Right lobe of liver (tissue), 6 donors: Measurements from ENCODE around the gene HDAC6. TPM values are rescaled to one million over a fixed set of nuclear protein-coding genes. Genes with fewer than 3 reads are reported as not detected.
"Not testable (repeated sequence)": the region's sequence is repeated elsewhere in the genome, so short reads cannot be mapped to it uniquely, and the experiment has no call there.

Source experiments
- ATAC-seq, 4 donors: fragments of 200-7000 bp; cut with Tn5 transposase; one replicate each; pipeline ENCODE4 v1.9.1; 2020; ENCODE audit warnings: mild to moderate bottlenecking in 4 of 4, moderate library complexity in 4 of 4
- DNase-seq, 3 donors: peaks; one replicate each; pipeline ENCODE4 v3.0.0-alpha.2; 2020
- H3K27ac ChIP-seq, 3 donors: fragments of 200-600 bp; one replicate each; pipeline ENCODE4 v1.8.0; 2022
- H3K27me3 ChIP-seq, 2 donors: fragments of 200-600 bp; one replicate each; pipeline ENCODE4 v1.8.0; 2022
- H3K36me3 ChIP-seq, 4 donors: fragments of 200-600 bp; sonication (generic) in 1 of 4; one replicate each; pipeline versions ENCODE4 v1.5.1 to v1.8.0; 2017 to 2022; ENCODE audit warnings: control low read depth in 1 of 4
- H3K4me1 ChIP-seq, 4 donors: fragments of 200-600 bp; sonication (generic) in 1 of 4; one replicate each; pipeline versions ENCODE4 v1.5.1 to v1.8.0; 2017 to 2022; ENCODE audit warnings: control low read depth in 1 of 4
- H3K4me3 ChIP-seq, 3 donors: fragments of 200-600 bp; one replicate each; pipeline ENCODE4 v1.8.0; 2022
- H3K9me3 ChIP-seq, 4 donors: fragments of 200-600 bp; sonication (generic) in 1 of 4; one replicate each; pipeline versions ENCODE4 v1.5.1 to v1.8.0; 2017 to 2022; ENCODE audit warnings: control low read depth in 1 of 4
- POLR2A ChIP-seq: fragments of 450-650 bp; IDR thresholded peaks from one replicate; pipeline ENCODE4 v1.6.1; 2017; ENCODE audit warnings: antibody characterized with exemption, mild to moderate bottlenecking
- WGBS: methylation state at CpG from one replicate; pipeline ENCODE4 v1.1.6; 2018; ENCODE audit warnings: low coverage, low lambda C conversion rate; ENCODE audit not compliant: insufficient coverage; ENCODE audit errors: missing lambda C conversion rate; 5-methylcytosine and 5-hydroxymethylcytosine counted together
- intact Hi-C, 2 donors: fragments of 100-400 bp; cut with DNase I; formaldehyde crosslinking; loops; one replicate each; pipeline versions ENCODE4 v1.11.2 to v1.14.1; 2022
- total RNA-seq, 6 experiments: library from RNA; depleted of rRNA in 2 of 6; stranded (reverse); fragments of >200 nt in 2 of 6; fragmentation: NEBNext Ultra II Directional in 3 of 6; extraction: Animal tissue kit (Norgen Biotek cat#: 25700) in 3 of 6; gene quantifications; one replicate each; pipeline versions ENCODE4 v1.1.0 to v1.2.4, GENCODE V29; 2016 to 2023
- TF ChIP-seq, protein P1 (sequence below), 4 donors: fragments of 200-600 bp in 3 of 4; fragments of 450-650 bp in 1 of 4; IDR thresholded peaks; one replicate each; pipeline versions ENCODE4 v1.5.1 to v1.8.0; 2016 to 2022; ENCODE audit warnings: antibody characterized with exemption in 4 of 4, mild to moderate bottlenecking in 2 of 4
- donor health status: DM: no; HTN: yes; CAD: no.
- donor health status: DM: no; HTN: no; CAD: no.
- donor health status: DM: no; HTN: no; CAD: no.
- donor health status: DM: no; HTN: yes; CAD: no.
- donor health status: DM: no; HTN: yes; CAD: no.

The HDAC6 gene
- total RNA-seq, 6 experiments from 2014 or later, result 84.4 to 173 (median 136) TPM

DNA sequence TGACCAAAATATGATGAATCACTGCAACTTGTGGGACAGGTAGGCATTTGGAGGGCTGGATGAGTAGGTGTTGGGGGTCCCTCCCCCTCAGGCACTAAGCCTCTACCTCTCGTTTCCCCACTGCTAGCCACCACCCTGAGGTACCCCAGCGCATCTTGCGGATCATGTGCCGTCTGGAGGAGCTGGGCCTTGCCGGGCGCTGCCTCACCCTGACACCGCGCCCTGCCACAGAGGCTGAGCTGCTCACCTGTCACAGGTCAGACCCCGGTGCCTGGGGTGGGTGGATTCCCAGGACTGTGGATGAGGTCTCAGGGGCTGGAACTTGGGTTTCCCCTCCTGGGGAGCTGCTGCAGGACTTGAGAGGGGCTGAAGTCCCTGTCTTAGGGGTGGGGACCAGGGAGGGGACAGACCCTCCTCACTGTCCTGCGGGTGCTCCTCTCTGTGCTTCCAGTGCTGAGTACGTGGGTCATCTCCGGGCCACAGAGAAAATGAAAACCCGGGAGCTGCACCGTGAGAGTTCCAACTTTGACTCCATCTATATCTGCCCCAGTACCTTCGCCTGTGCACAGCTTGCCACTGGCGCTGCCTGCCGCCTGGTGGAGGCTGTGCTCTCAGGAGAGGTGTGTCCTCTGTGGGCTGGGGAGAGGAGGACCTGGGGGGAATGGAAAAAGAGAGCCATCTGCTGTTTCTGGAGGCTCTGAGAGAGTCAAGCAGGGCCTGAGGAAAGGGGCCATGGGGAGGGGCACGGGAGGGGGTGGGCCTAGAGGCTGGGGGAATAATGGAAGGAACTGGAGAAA lies 14.3 kb downstream of the HDAC6 start:
- Histone ChIP-seq H3K36me3 (peaks cover 0 to 19% (median 6%) of the 10 kb centered on the region in 4 donors), H3K4me1 (no peaks in the 10 kb centered on the region), H3K4me3 (no peak overlapping the region), H3K9me3 (no peaks in the 10 kb centered on the region), H3K27me3 (no peaks in the 10 kb centered on the region), H3K27ac (no peak overlapping the region)
- no peak for DNase-seq
- intact Hi-C loops, result no loop called here
- no peak for TF ChIP-seq POLR2A
- TF ChIP-seq, protein P1, sequence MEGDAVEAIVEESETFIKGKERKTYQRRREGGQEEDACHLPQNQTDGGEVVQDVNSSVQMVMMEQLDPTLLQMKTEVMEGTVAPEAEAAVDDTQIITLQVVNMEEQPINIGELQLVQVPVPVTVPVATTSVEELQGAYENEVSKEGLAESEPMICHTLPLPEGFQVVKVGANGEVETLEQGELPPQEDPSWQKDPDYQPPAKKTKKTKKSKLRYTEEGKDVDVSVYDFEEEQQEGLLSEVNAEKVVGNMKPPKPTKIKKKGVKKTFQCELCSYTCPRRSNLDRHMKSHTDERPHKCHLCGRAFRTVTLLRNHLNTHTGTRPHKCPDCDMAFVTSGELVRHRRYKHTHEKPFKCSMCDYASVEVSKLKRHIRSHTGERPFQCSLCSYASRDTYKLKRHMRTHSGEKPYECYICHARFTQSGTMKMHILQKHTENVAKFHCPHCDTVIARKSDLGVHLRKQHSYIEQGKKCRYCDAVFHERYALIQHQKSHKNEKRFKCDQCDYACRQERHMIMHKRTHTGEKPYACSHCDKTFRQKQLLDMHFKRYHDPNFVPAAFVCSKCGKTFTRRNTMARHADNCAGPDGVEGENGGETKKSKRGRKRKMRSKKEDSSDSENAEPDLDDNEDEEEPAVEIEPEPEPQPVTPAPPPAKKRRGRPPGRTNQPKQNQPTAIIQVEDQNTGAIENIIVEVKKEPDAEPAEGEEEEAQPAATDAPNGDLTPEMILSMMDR (IDR thresholded peaks at IDR 0.05), result no peak
- WGBS, result 62% methylated on average over 4 of the region's 18 CpGs
- no peak for ATAC-seq

DNA sequence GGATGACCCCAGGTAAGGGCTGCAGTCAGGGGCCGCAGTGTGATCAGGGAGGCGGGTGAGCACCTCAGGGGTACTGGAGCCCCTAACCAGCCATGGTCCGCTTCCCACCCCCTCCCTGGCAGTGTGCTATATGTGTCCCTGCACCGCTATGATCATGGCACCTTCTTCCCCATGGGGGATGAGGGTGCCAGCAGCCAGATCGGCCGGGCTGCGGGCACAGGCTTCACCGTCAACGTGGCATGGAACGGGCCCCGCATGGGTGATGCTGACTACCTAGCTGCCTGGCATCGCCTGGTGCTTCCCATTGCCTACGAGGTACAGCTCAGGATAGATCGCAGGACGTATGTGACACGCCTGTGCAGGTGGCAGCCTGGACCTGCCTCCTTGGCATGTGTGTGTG lies 16.2 kb downstream of the HDAC6 start:
- H3K36me3 ChIP-seq, result peaks cover 0 to 11% (median 2%) of the 10 kb centered on the region in 4 donors
- DNase-seq, result no peak
- H3K27me3 ChIP-seq, result no peaks in the 10 kb centered on the region
- ATAC-seq, result no peak
- no CpG with 5 or more reads among the region's 16 CpGs for WGBS
- intact Hi-C loops, result no loop called here
- H3K4me1 ChIP-seq, result no peaks in the 10 kb centered on the region
- no peaks in the 10 kb centered on the region for H3K9me3 ChIP-seq
- no peak overlapping the region for H3K27ac ChIP-seq
- H3K4me3 ChIP-seq, result no peak overlapping the region
- no peak for TF ChIP-seq POLR2A
- TF ChIP-seq, protein P1 (IDR thresholded peaks at IDR 0.05), result no peak

DNA sequence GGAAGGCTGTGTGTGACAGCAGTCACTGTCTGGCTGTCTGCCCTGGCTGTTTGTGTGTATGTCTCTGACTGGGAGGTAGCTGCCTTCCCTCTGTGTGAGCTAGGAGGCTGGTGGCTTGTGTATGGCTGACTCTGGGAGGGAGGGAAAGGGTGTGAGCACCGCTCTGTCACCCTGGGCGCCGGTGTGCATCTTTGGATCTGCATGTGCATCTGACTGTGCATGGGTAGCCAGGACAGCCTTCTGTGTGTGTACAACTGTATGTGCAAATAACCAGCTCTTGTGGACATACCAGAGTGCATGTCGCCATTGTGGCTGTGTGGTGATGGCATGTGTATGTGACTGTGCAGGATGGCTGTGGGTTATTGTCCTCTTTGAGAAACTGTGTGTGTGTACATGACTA lies 17.0 kb downstream of the HDAC6 start:
- ATAC-seq, result peak in 1 of 4 donors; percentile 15
- Histone ChIP-seq H3K4me3 (no peak overlapping the region), H3K4me1 (no peaks in the 10 kb centered on the region), H3K27ac (no peak overlapping the region), H3K9me3 (no peaks in the 10 kb centered on the region), H3K36me3 (peaks cover 0 to 11% (median 2%) of the 10 kb centered on the region in 4 donors), H3K27me3 (no peaks in the 10 kb centered on the region)
- WGBS, result 84% methylated on average over 4 of the region's 4 CpGs
- TF ChIP-seq, protein P1 (IDR thresholded peaks at IDR 0.05), result no peak
- no peak for TF ChIP-seq POLR2A
- no peak for DNase-seq
- intact Hi-C loops, result no loop called here

DNA sequence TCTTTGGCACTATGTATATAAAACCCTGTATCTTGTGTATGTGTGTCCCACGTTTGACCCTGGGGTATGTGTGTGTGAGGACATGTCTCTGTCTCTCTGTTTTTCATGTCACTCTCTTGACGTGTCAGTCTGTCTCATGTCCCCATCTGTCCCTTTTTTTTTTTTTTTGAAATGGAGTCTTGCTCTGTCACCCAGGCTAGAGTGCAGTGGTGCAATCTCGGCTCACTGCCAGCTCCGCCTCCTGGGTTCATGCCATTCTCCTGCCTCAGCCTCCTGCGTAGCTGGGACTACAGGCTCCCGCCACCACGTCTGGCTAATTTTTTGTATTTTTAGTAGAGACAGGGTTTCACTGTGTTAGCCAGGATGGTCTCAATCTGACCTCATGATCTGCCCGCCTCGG lies 17.5 kb downstream of the HDAC6 start:
- WGBS, result 41% methylated on average over 5 of the region's 9 CpGs
- peaks cover 0 to 11% (median 2%) of the 10 kb centered on the region in 4 donors for H3K36me3 ChIP-seq
- H3K4me1 ChIP-seq, H3K4me3 ChIP-seq, H3K9me3 ChIP-seq, intact Hi-C loops, H3K27ac ChIP-seq, H3K27me3 ChIP-seq: not testable (repeated sequence)
- ATAC-seq, result peak in 3 of 4 donors; percentile 17 to 43 (median 39)
- DNase-seq, result peak in 1 of 3 donors; percentile 54

DNA sequence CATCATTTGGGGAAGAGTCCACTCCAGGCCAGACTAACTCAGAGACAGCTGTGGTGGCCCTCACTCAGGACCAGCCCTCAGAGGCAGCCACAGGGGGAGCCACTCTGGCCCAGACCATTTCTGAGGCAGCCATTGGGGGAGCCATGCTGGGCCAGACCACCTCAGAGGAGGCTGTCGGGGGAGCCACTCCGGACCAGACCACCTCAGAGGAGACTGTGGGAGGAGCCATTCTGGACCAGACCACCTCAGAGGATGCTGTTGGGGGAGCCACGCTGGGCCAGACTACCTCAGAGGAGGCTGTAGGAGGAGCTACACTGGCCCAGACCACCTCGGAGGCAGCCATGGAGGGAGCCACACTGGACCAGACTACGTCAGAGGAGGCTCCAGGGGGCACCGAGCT lies 21.2 kb downstream of the HDAC6 start:
- DNase-seq (no peak), ATAC-seq (peak in 1 of 4 donors; percentile 5)
- WGBS, result 83% methylated on average over 2 of the region's 6 CpGs

More for the DNA sequence above, 21.2 kb downstream of the HDAC6 start:
- no peaks in the 10 kb centered on the region for H3K36me3 ChIP-seq
- H3K9me3 ChIP-seq, result no peaks in the 10 kb centered on the region
- no peak overlapping the region for H3K27ac ChIP-seq
- H3K4me1 ChIP-seq, result no peaks in the 10 kb centered on the region
- no peaks in the 10 kb centered on the region for H3K27me3 ChIP-seq
- intact Hi-C loops, result no loop called here
- H3K4me3 ChIP-seq, result no peak overlapping the region
- TF ChIP-seq POLR2A, result no peak
- TF ChIP-seq, protein P1 (IDR thresholded peaks at IDR 0.05), result no peak
